ENCODE measurements around the gene ATG12.
"Not testable (repeated sequence)": the region's sequence is repeated elsewhere in the genome, so short reads cannot be mapped to it uniquely, and the experiment has no call there.

Gene ATG12

GRCh38 chr5:115841382-115842088 is at the start of gene ATG12, which contains the start of gene AP3S1:
Gene ATG12 (minus strand): TSS chr5:115841565. CDS start chr5:115841552, 13 bp downstream.
Gene AP3S1 (plus strand): TSS chr5:115841935. CDS start chr5:115842038, 103 bp downstream.
- peak; percentile 92 for DNase-seq

GRCh38 chr5:115888027-115888426 is 46.7 kb upstream of the ATG12 start:
- DNase-seq: no peak

- DNase-seq: not testable (repeated sequence)
Observed at GRCh38 chr5:115885208-115885607, 43.8 kb upstream of the ATG12 start.

- no peak for DNase-seq
Observed at GRCh38 chr5:115884704-115885103, 43.3 kb upstream of the ATG12 start.

GRCh38 chr5:115882434-115882833 is 41.1 kb upstream of the ATG12 start:
- not testable (repeated sequence) for DNase-seq

GRCh38 chr5:115877342-115877741 is 36.0 kb upstream of the ATG12 start:
- DNase-seq: not testable (repeated sequence)

- DNase-seq: no peak
Observed at GRCh38 chr5:115875447-115875846, 34.1 kb upstream of the ATG12 start.

- DNase-seq: no peak
Observed at GRCh38 chr5:115873392-115873791, 32.0 kb upstream of the ATG12 start.

GRCh38 chr5:115872447-115872846 is 31.1 kb upstream of the ATG12 start:
- DNase-seq: no peak

GRCh38 chr5:115869256-115869795 is 28.0 kb upstream of the ATG12 start:
- DNase-seq: no peak

- no peak for DNase-seq
Observed at GRCh38 chr5:115859378-115859777, 18.0 kb upstream of the ATG12 start.

GRCh38 chr5:115858396-115858795 is 17.0 kb upstream of the ATG12 start:
- no peak for DNase-seq

- DNase-seq: no peak
Observed at GRCh38 chr5:115857626-115858349, 16.4 kb upstream of the ATG12 start.

GRCh38 chr5:115857057-115857479 is 15.7 kb upstream of the ATG12 start:
- DNase-seq: no peak

- no peak for DNase-seq
Observed at GRCh38 chr5:115855959-115856358, 14.6 kb upstream of the ATG12 start.

GRCh38 chr5:115854139-115854538 is 12.8 kb upstream of the ATG12 start:
- DNase-seq: no peak

- DNase-seq: no peak
Observed at GRCh38 chr5:115850744-115851416, 9.5 kb upstream of the ATG12 start.

- DNase-seq: no peak
Observed at GRCh38 chr5:115849258-115849798, 8.0 kb upstream of the ATG12 start.

GRCh38 chr5:115847290-115847689 is 5.9 kb upstream of the ATG12 start:
- no peak for DNase-seq

- DNase-seq: no peak
Observed at GRCh38 chr5:115844321-115844817, 3.0 kb upstream of the ATG12 start.

GRCh38 chr5:115843444-115844130 is 2.2 kb upstream of the ATG12 start:
- DNase-seq: no peak

- no peak for DNase-seq
Observed at GRCh38 chr5:115842952-115843351, 1.6 kb upstream of the ATG12 start.

Measured in CD4-positive, alpha-beta T cell treated with Interleukin-17A for 1 hour (primary cell).